H1 (cell line): ENCODE measurements around the gene SLC8A3.

ENCODE experiments used
- BACH1 ChIP-seq: IDR thresholded peaks from 2 replicates; pipeline ENCODE4 v1.6.1; 2012; ENCODE audit warnings: low read length, improper control_type of control experiment
- GABPA ChIP-seq: IDR thresholded peaks from 2 replicates; pipeline ENCODE4 v1.6.1; 2011; ENCODE audit warnings: mild to moderate bottlenecking, low read length, moderate library complexity, borderline replicate concordance; ENCODE audit not compliant: insufficient read depth
- JUN ChIP-seq: IDR thresholded peaks from 2 replicates; pipeline ENCODE4 v1.6.1; 2011; ENCODE audit warnings: low read depth, mild to moderate bottlenecking, improper control_type of control experiment, low read length
- JUND ChIP-seq: IDR thresholded peaks from 2 replicates; pipeline ENCODE4 v1.6.1; 2011; ENCODE audit warnings: mild to moderate bottlenecking, improper control_type of control experiment, low read length
- POLR2A ChIP-seq, 2 experiments: IDR thresholded peaks; 1 replicate in 1 of 2; 2 replicates in 1 of 2; pipeline ENCODE4 v1.6.1; 2011; ENCODE audit warnings: low read depth in 2 of 2, low read length in 2 of 2, mild to moderate bottlenecking in 2 of 2; ENCODE audit errors: control extremely low read depth in 1 of 2
- RFX5 ChIP-seq: IDR thresholded peaks from 2 replicates; pipeline ENCODE4 v1.6.1; 2011; ENCODE audit warnings: low read depth, low read length, improper control_type of control experiment, borderline replicate concordance
- TCF12 ChIP-seq: IDR thresholded peaks from 2 replicates; pipeline ENCODE4 v1.6.1; 2011; ENCODE audit warnings: low read depth, mild to moderate bottlenecking, low read length
- TEAD4 ChIP-seq: IDR thresholded peaks from 2 replicates; pipeline ENCODE4 v1.6.1; 2012; ENCODE audit warnings: low read depth, low read length, inconsistent platforms, mixed read lengths
- TF ChIP-seq, protein P1 (sequence below), 3 experiments: IDR thresholded peaks; 1 replicate in 2 of 3; 2 replicates in 1 of 3; pipeline versions ENCODE4 v1.5.1 to v1.6.1; 2011; ENCODE audit warnings: low read length in 3 of 3, mild to moderate bottlenecking in 3 of 3, inconsistent platforms in 2 of 3, low read depth in 1 of 3, moderate library complexity in 1 of 3; ENCODE audit not compliant: insufficient read depth in 1 of 3; ENCODE audit errors: control extremely low read depth in 1 of 3

- TF ChIP-seq JUN (no peak), TEAD4 (no peak), BACH1 (no peak), TCF12 (no peak), POLR2A (IDR thresholded peaks at IDR 0.05; ENCODE audit: control extremely low read depth in 1 of 2, low read depth in 2 of 2, low read length in 2 of 2) (no peak), JUND (no peak), GABPA (no peak), RFX5 (no peak)
- TF ChIP-seq, protein P1, sequence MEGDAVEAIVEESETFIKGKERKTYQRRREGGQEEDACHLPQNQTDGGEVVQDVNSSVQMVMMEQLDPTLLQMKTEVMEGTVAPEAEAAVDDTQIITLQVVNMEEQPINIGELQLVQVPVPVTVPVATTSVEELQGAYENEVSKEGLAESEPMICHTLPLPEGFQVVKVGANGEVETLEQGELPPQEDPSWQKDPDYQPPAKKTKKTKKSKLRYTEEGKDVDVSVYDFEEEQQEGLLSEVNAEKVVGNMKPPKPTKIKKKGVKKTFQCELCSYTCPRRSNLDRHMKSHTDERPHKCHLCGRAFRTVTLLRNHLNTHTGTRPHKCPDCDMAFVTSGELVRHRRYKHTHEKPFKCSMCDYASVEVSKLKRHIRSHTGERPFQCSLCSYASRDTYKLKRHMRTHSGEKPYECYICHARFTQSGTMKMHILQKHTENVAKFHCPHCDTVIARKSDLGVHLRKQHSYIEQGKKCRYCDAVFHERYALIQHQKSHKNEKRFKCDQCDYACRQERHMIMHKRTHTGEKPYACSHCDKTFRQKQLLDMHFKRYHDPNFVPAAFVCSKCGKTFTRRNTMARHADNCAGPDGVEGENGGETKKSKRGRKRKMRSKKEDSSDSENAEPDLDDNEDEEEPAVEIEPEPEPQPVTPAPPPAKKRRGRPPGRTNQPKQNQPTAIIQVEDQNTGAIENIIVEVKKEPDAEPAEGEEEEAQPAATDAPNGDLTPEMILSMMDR (IDR thresholded peaks at IDR 0.05; ENCODE audit: control extremely low read depth in 1 of 3, insufficient read depth in 1 of 3, low read depth in 1 of 3, low read length in 3 of 3) = no peak
Measured at GRCh38 chr14:70201994-70202393, 13.2 kb upstream of the SLC8A3 start.
